HepG2 (cell line): ENCODE data around the gene RASSF10. TPM values are rescaled to one million over a fixed set of nuclear protein-coding genes. Genes with fewer than 3 reads are reported as not detected.

Experiments
- ATAC-seq: fragments of 200-7000 bp; cut with Tn5 transposase; 3 replicates; pipeline ENCODE4 v1.9.1; 2020; ENCODE audit warnings: mild to moderate bottlenecking, moderate library complexity
- BruUV-seq: library from RNA; stranded (reverse); fragments of 400-500 nt; replicated peaks from 2 replicates; lab custom pipeline; 2021; lab: Mats Ljungman, UMichigan
- CTCF ChIA-PET: fragments of 300-600 bp; formaldehyde crosslinking; extraction: SDS; loops from one replicate; lab custom pipeline; 2021; ENCODE audit warnings: low total read pairs, inconsistent platforms, low intra/inter-chr PET ratio; lab: Yijun Ruan, JAX
- POLR2A ChIA-PET: fragments of 350-600 bp; sonication (Branson Sonifier 250); formaldehyde crosslinking; loops from one replicate; lab custom pipeline; 2020; ENCODE audit warnings: antibody characterized with exemption, inconsistent platforms; lab: Yijun Ruan, JAX
- DNase-seq: peaks from one replicate; pipeline ENCODE4 v3.0.0-alpha.2; 2015; ENCODE audit warnings: low spot score
- FAIRE-seq: peaks from 3 replicates; lab custom pipeline; 2011; peaks lifted over from hg19 to GRCh38; lab: Jason Lieb, UNC
- H2AFZ ChIP-seq: one replicate; pipeline ENCODE4 v1.6.1; 2011; ENCODE audit warnings: low read length, inconsistent platforms
- H3K27ac ChIP-seq: fragments of 300-600 bp; 3 replicates; pipeline ENCODE4 v1.8.0; 2011; ENCODE audit warnings: mixed run types, mild to moderate bottlenecking, mixed read lengths, low read length, inconsistent platforms; ENCODE audit not compliant: insufficient read depth; ENCODE audit errors: extremely low read length
- H3K27me3 ChIP-seq, 2 experiments: fragments of 200-600 bp in 1 of 2; 2 replicates in 1 of 2; 3 replicates in 1 of 2; pipeline versions ENCODE4 v1.6.0 to v1.8.0; 2011; ENCODE audit warnings: low read length in 2 of 2, mild to moderate bottlenecking in 2 of 2, moderate library complexity in 2 of 2, inconsistent platforms in 1 of 2; ENCODE audit not compliant: insufficient read depth in 2 of 2, control insufficient read depth in 1 of 2
- H3K36me3 ChIP-seq, 2 experiments: fragments of 200-600 bp in 1 of 2; replicated peaks in 1 of 2; 2 replicates in 1 of 2; 3 replicates in 1 of 2; pipeline versions ENCODE4 v1.5.1 to v1.8.0; 2011; ENCODE audit warnings: low read length in 2 of 2, inconsistent platforms in 1 of 2; ENCODE audit not compliant: insufficient read depth in 2 of 2, control insufficient read depth in 1 of 2
- H3K4me1 ChIP-seq: 2 replicates; pipeline ENCODE4 v1.5.1; 2012; ENCODE audit warnings: low read length, inconsistent platforms; ENCODE audit not compliant: insufficient read depth
- H3K4me2 ChIP-seq: 2 replicates; pipeline ENCODE4 v1.6.0; 2011; ENCODE audit warnings: low read depth, low read length, inconsistent platforms
- H3K4me3 ChIP-seq, 3 experiments: fragments of 200-600 bp in 1 of 3; sonication (generic), shearing (Covaris generic) in 1 of 3; replicated peaks in 1 of 3; 2 replicates each; pipeline ENCODE4 v1.5.1; 2011 to 2016; ENCODE audit warnings: low read length in 3 of 3, inconsistent platforms in 2 of 3, low read depth in 2 of 3, mild to moderate bottlenecking in 2 of 3, control low read depth in 1 of 3, mixed read lengths in 1 of 3; ENCODE audit not compliant: insufficient read depth in 1 of 3
- H3K79me2 ChIP-seq: one replicate; pipeline ENCODE4 v1.6.1; 2011; ENCODE audit warnings: low read length, inconsistent platforms; ENCODE audit not compliant: insufficient read depth
- H3K9ac ChIP-seq: 2 replicates; pipeline ENCODE4 v1.6.0; 2011; ENCODE audit warnings: mild to moderate bottlenecking, low read depth, low read length, inconsistent platforms; ENCODE audit not compliant: insufficient read depth
- H3K9me3 ChIP-seq: 2 replicates; pipeline ENCODE4 v1.5.1; 2012; ENCODE audit warnings: mild to moderate bottlenecking, low read length
- H4K20me1 ChIP-seq: 2 replicates; pipeline ENCODE4 v1.6.0; 2011; ENCODE audit warnings: inconsistent platforms, mild to moderate bottlenecking, low read length, moderate library complexity; ENCODE audit not compliant: insufficient read depth
- ATF7 ChIP-seq, 2 experiments: fragments of 450-650 bp in 1 of 2; sonication (generic) in 1 of 2; formaldehyde crosslinking in 1 of 2; IDR thresholded peaks; 2 replicates each; pipeline versions ENCODE4 v1.4.0 to v1.6.1; 2016 to 2020; ENCODE audit warnings: antibody characterized with exemption in 1 of 2, mild to moderate bottlenecking in 1 of 2, missing genetic modification reagents in 1 of 2
- CBX2 ChIP-seq, 2 experiments: fragments of 200-600 bp in 1 of 2; sonication (generic); formaldehyde crosslinking in 1 of 2; IDR thresholded peaks; 2 replicates each; pipeline versions ENCODE4 v1.7.0 to v1.8.1; 2018 to 2022; ENCODE audit warnings: low read depth in 2 of 2, low read length in 1 of 2, mild to moderate bottlenecking in 1 of 2, missing genetic modification reagents in 1 of 2
- CC2D1A ChIP-seq: sonication (generic); formaldehyde crosslinking; IDR thresholded peaks from 2 replicates; pipeline ENCODE4 v1.8.1; 2023; ENCODE audit warnings: mild to moderate bottlenecking, missing genetic modification reagents
- DRAP1 ChIP-seq: IDR thresholded peaks from 2 replicates; pipeline ENCODE4 v1.6.1; 2016; ENCODE audit warnings: missing genetic modification reagents, missing compliant biosample characterization
- FOXJ3 ChIP-seq: sonication (generic); formaldehyde crosslinking; IDR thresholded peaks from 2 replicates; pipeline ENCODE4 v1.4.0; 2020; ENCODE audit warnings: missing genetic modification reagents, mild to moderate bottlenecking, borderline replicate concordance
- FOXK1 ChIP-seq: sonication (generic); formaldehyde crosslinking; IDR thresholded peaks from 2 replicates; pipeline ENCODE4 v1.4.0; 2020; ENCODE audit warnings: low read depth, missing genetic modification reagents, borderline replicate concordance
- HMG20A ChIP-seq: IDR thresholded peaks from 2 replicates; pipeline ENCODE4 v1.6.1; 2016; ENCODE audit warnings: borderline replicate concordance
- SOX6 ChIP-seq, 2 experiments: fragments of 450-650 bp in 1 of 2; sonication (generic) in 1 of 2; formaldehyde crosslinking in 1 of 2; IDR thresholded peaks; 2 replicates each; pipeline versions ENCODE4 v1.4.0 to v1.6.1; 2017 to 2020; ENCODE audit warnings: antibody characterized with exemption in 1 of 2, mild to moderate bottlenecking in 1 of 2, missing genetic modification reagents in 1 of 2
- ZBED4 ChIP-seq: sonication (generic); formaldehyde crosslinking; IDR thresholded peaks from 2 replicates; pipeline ENCODE4 v1.4.0; 2020; ENCODE audit warnings: missing genetic modification reagents, borderline replicate concordance
- ZBTB10 ChIP-seq: sonication (generic); formaldehyde crosslinking; IDR thresholded peaks from 2 replicates; pipeline ENCODE4 v1.4.0; 2020; ENCODE audit warnings: missing genetic modification reagents, borderline replicate concordance
- WGBS: methylation state at CpG from one replicate; pipeline ENCODE4 v1.1.6; 2017; ENCODE audit warnings: low lambda C conversion rate; 5-methylcytosine and 5-hydroxymethylcytosine counted together
- in situ Hi-C: cut with HindIII; loops from 2 replicates; pipeline ENCODE4 v1.10.0; 2017; ENCODE audit warnings: low pct_unique_long_range_greater_than_20kb; ENCODE audit not compliant: extremely low pct_ligation_motif_present
- intact Hi-C: fragments of 100-400 bp; cut with micrococcal nuclease; formaldehyde crosslinking; loops from one replicate; pipeline ENCODE4 v1.10.0; 2022; ENCODE audit not compliant: unreplicated experiment
- polyA plus RNA-seq, 8 experiments: library from polyadenylated mRNA; depleted of rRNA in 3 of 8; stranded (reverse) in 7 of 8; unstranded in 1 of 8; fragments of >200 nt; fragmentation: Illumina TruSeq in 4 of 8; extraction: Trizol in 4 of 8; gene quantifications; 2 replicates each; pipeline versions ENCODE4 v1.2.1 to v1.2.3, GENCODE V29; 2011 to 2016; ENCODE audit warnings: low read depth in 4 of 8, missing spikeins in 1 of 8, mixed read lengths in 1 of 8; ENCODE audit not compliant: insufficient read depth in 1 of 8
- total RNA-seq, 5 experiments: library from RNA; depleted of rRNA; stranded (reverse); fragments of >200 nt; fragmentation: Illumina TruSeq; extraction: Trizol; gene quantifications; 2 replicates each; pipeline ENCODE4 v1.2.3, GENCODE V29; 2016; ENCODE audit warnings: low read depth in 1 of 5

The RASSF10 gene
- total and polyA plus RNA-seq, 2 of the 13 experiments (the other 11 are each of a cell fraction or from before 2014, with no cell fraction given): not detected

GRCh38 chr11:13008061-13008435 lies 1.1 kb upstream of the RASSF10 start:
- FAIRE-seq (peak; percentile 100), ATAC-seq (peak; percentile 97), DNase-seq (peak; percentile 95)
- no peaks in the 10 kb centered on the region for H3K36me3 ChIP-seq
- intact Hi-C loops: no loop called here
- H3K27me3 ChIP-seq: no peaks in the 10 kb centered on the region
- CTCF ChIA-PET: no interaction called here
- H3K9me3 ChIP-seq: no peaks in the 10 kb centered on the region
- peaks cover 53% of the 10 kb centered on the region for H3K4me1 ChIP-seq
- H4K20me1 ChIP-seq: no peaks in the 10 kb centered on the region
- WGBS: 0% methylated on average over 2 of the region's 2 CpGs
- peak overlapping the region; percentile 61 for H3K27ac ChIP-seq
- no peak overlapping the region for H2AFZ ChIP-seq
- POLR2A ChIA-PET: interaction anchor here (1.2 to 1.7 kb wide), 2 partner anchors 28 to 132 kb away, joined by 3 to 6 read pairs; no protein-coding TSS in a partner anchor
- no peak overlapping the region for H3K9ac ChIP-seq
- no peak overlapping the region; a peak in 1 of 6 replicates for H3K4me3 ChIP-seq
- BruUV-seq: no TSS peak
- in situ Hi-C loops: no loop called here
- H3K79me2 ChIP-seq: no peaks in the 10 kb centered on the region
- H3K4me2 ChIP-seq: peak overlapping the region; percentile 60
- no peak for TF ChIP-seq CC2D1A (CRISPR knock-in tag)
- no peak for TF ChIP-seq CBX2 (IDR thresholded peaks at IDR 0.05; ENCODE audit: low read depth, low read length)
- no peak for TF ChIP-seq CBX2 (CRISPR knock-in tag; IDR thresholded peaks at IDR 0.05; ENCODE audit: low read depth)
- TF ChIP-seq HMG20A (CRISPR knock-in tag): peak; percentile 92; the same call in 1 of the 2 replicates
- TF ChIP-seq ATF7 (IDR thresholded peaks at IDR 0.05): no peak
- TF ChIP-seq ATF7 (CRISPR knock-in tag; IDR thresholded peaks at IDR 0.05): peak; percentile 23; the same call in 1 of the 2 replicates
- TF ChIP-seq FOXK1 (CRISPR knock-in tag): peak; percentile 39; the same call in 1 of the 2 replicates
- TF ChIP-seq FOXJ3 (CRISPR knock-in tag): peak; percentile 71; the same call in 1 of the 2 replicates
- TF ChIP-seq ZBED4: 0 out of 2 replicates have a peak, but pooled peaks have one; percentile 34
- TF ChIP-seq DRAP1 (CRISPR knock-in tag): peak; percentile 36; the same call in 1 of the 2 replicates
- no peak for TF ChIP-seq SOX6 (IDR thresholded peaks at IDR 0.05)
- TF ChIP-seq SOX6 (CRISPR knock-in tag; IDR thresholded peaks at IDR 0.05): peak; percentile 98
- peak; percentile 86 for TF ChIP-seq ZBTB10 (CRISPR knock-in tag)
